Head of caudate nucleus (tissue), 42 donors: ENCODE results near the gene RFC5.
"Not testable (repeated sequence)": the region's sequence is repeated elsewhere in the genome, so short reads cannot be mapped to it uniquely, and the experiment has no call there.

ENCODE experiments used
- DNase-seq, 42 donors: peaks; one replicate each; pipeline versions ENCODE4 v3.0.0 to v3.0.0-alpha.2; 2020 to 2021; ENCODE audit warnings: mixed read lengths in 7 of 42
- intact Hi-C: fragments of 100-400 bp; cut with DNase I; formaldehyde crosslinking; loops from one replicate; pipeline ENCODE4 v1.15.0; 2022

RFC5 gene

GRCh38 chr12:118061873-118062843, 45.7 kb downstream of the RFC5 start:
- DNase-seq: peak in 37 of 42 donors; percentile 7 to 66 (median 35)
- intact Hi-C loops: loop anchor here (5.0 kb wide), 1 partner anchor 315 kb away; the partner anchor contains the start of gene SUDS3

GRCh38 chr12:118063576-118064391, 47.3 kb downstream of the RFC5 start:
- no peak for DNase-seq

GRCh38 chr12:118064608-118065007, 48.1 kb downstream of the RFC5 start:
- intact Hi-C loops: loop anchor here (5.0 kb wide), 1 partner anchor 313 kb away; the partner anchor contains the start of gene SUDS3

More at GRCh38 chr12:118063576-118064391, 47.3 kb downstream of the RFC5 start:
- intact Hi-C loops: loop anchor here (5.0 kb wide), 1 partner anchor 314 kb away; the partner anchor contains the start of gene SUDS3

GRCh38 chr12:118065380-118065779, 48.9 kb downstream of the RFC5 start:
- DNase-seq: no peak
- intact Hi-C loops: no loop called here

More at GRCh38 chr12:118064608-118065007, 48.1 kb downstream of the RFC5 start:
- no peak for DNase-seq

GRCh38 chr12:118068445-118068844, 51.9 kb downstream of the RFC5 start:
- intact Hi-C loops: no loop called here
- no peak for DNase-seq

GRCh38 chr12:118070650-118071049, 54.1 kb downstream of the RFC5 start:
- DNase-seq: no peak
- intact Hi-C loops: no loop called here

GRCh38 chr12:118073768-118074167, 57.3 kb downstream of the RFC5 start:
- intact Hi-C loops: no loop called here
- no peak for DNase-seq

GRCh38 chr12:118081521-118081920, 65.0 kb downstream of the RFC5 start:
- intact Hi-C loops, DNase-seq: not testable (repeated sequence)
